HepG2 (cell line): ENCODE results near the gene TEX19. TPM values are rescaled to one million over a fixed set of nuclear protein-coding genes. Genes with fewer than 3 reads are reported as not detected.

Source experiments
- BCL6 ChIP-seq: IDR thresholded peaks from 2 replicates; pipeline ENCODE4 v1.6.1; 2016; ENCODE audit warnings: missing genetic modification reagents, missing compliant biosample characterization
- DRAP1 ChIP-seq: IDR thresholded peaks from 2 replicates; pipeline ENCODE4 v1.6.1; 2016; ENCODE audit warnings: missing genetic modification reagents, missing compliant biosample characterization
- ERF ChIP-seq: IDR thresholded peaks from 2 replicates; pipeline ENCODE4 v1.6.1; 2018; ENCODE audit warnings: missing biosample characterization, missing genetic modification reagents
- FOXP1 ChIP-seq, 2 experiments: fragments of 450-650 bp in 1 of 2; IDR thresholded peaks; 2 replicates each; pipeline ENCODE4 v1.6.1; 2017 to 2018; ENCODE audit warnings: antibody characterized with exemption in 1 of 2
- FOXP4 ChIP-seq: sonication (generic); formaldehyde crosslinking; IDR thresholded peaks from 2 replicates; pipeline ENCODE4 v1.4.0; 2020; ENCODE audit warnings: missing genetic modification reagents
- GATAD2A ChIP-seq: IDR thresholded peaks from 2 replicates; pipeline ENCODE4 v1.6.1; 2016
- HDAC2 ChIP-seq: sonication (generic); formaldehyde crosslinking; IDR thresholded peaks from 2 replicates; pipeline ENCODE4 v1.4.0; 2020; ENCODE audit warnings: missing genetic modification reagents
- HNRNPUL1 ChIP-seq: fragments of 200-400 bp; formaldehyde crosslinking; IDR thresholded peaks from 2 replicates; pipeline ENCODE4 v1.6.1; 2017; ENCODE audit warnings: low read depth, mild to moderate bottlenecking, low read length, moderate library complexity
- HOXA3 ChIP-seq: sonication (generic); formaldehyde crosslinking; IDR thresholded peaks from 2 replicates; pipeline ENCODE4 v1.5.0; 2020; ENCODE audit warnings: missing genetic modification reagents
- MZF1 ChIP-seq: sonication (generic); formaldehyde crosslinking; IDR thresholded peaks from 2 replicates; pipeline ENCODE4 v1.8.1; 2023; ENCODE audit warnings: mild to moderate bottlenecking, missing genetic modification reagents, borderline replicate concordance
- NR2F2 ChIP-seq: IDR thresholded peaks from 2 replicates; pipeline ENCODE4 v1.6.1; 2012; ENCODE audit warnings: low read depth, inconsistent platforms, borderline replicate concordance
- SMAD3 ChIP-seq: sonication (generic); formaldehyde crosslinking; IDR thresholded peaks from 2 replicates; pipeline ENCODE4 v1.4.0; 2020; ENCODE audit warnings: missing genetic modification reagents
- SMARCC2 ChIP-seq: fragments of 450-650 bp; IDR thresholded peaks from 2 replicates; pipeline ENCODE4 v1.6.1; 2017; ENCODE audit warnings: antibody characterized with exemption, mild to moderate bottlenecking
- SOX13 ChIP-seq, 3 experiments: fragments of 450-650 bp in 1 of 3; sonication (generic) in 1 of 3; formaldehyde crosslinking in 1 of 3; IDR thresholded peaks in 2 of 3; conservative IDR thresholded peaks in 1 of 3; 2 replicates each; pipeline versions ENCODE4 v1.5.0 to v1.6.1; 2016 to 2020; ENCODE audit warnings: antibody characterized with exemption in 1 of 3, mild to moderate bottlenecking in 1 of 3, missing compliant biosample characterization in 1 of 3, missing genetic modification reagents in 1 of 3, moderate library complexity in 1 of 3
- SP140L ChIP-seq: sonication (generic); formaldehyde crosslinking; IDR thresholded peaks from 2 replicates; pipeline ENCODE4 v1.4.0; 2020; ENCODE audit warnings: missing genetic modification reagents, borderline replicate concordance
- TFE3 ChIP-seq: IDR thresholded peaks from 2 replicates; pipeline ENCODE4 v1.6.1; 2016
- ZBTB33 ChIP-seq: sonication (generic); formaldehyde crosslinking; IDR thresholded peaks from 2 replicates; pipeline ENCODE4 v1.4.0; 2020; ENCODE audit warnings: missing genetic modification reagents
- ZEB1 ChIP-seq: IDR thresholded peaks from 2 replicates; pipeline ENCODE4 v1.6.1; 2012; ENCODE audit warnings: mild to moderate bottlenecking, low read depth, inconsistent platforms; ENCODE audit not compliant: insufficient replicate concordance
- ZFYVE20 ChIP-seq: sonication (generic); formaldehyde crosslinking; IDR thresholded peaks from 2 replicates; pipeline ENCODE4 v1.8.0; 2023; ENCODE audit warnings: low read depth, mild to moderate bottlenecking, moderate library complexity, missing genetic modification reagents, borderline replicate concordance
- ZNF136 ChIP-seq: sonication (generic); formaldehyde crosslinking; IDR thresholded peaks from 2 replicates; pipeline ENCODE4 v1.8.1; 2022; ENCODE audit warnings: low read depth, mild to moderate bottlenecking, moderate library complexity, missing genetic modification reagents
- ZNF160 ChIP-seq: sonication (generic); formaldehyde crosslinking; IDR thresholded peaks from 2 replicates; pipeline ENCODE4 v1.8.0; 2022; ENCODE audit warnings: mild to moderate bottlenecking, inconsistent platforms, missing genetic modification reagents
- ZNF331 ChIP-seq: sonication (generic); formaldehyde crosslinking; IDR thresholded peaks from 2 replicates; pipeline ENCODE4 v1.4.0; 2020; ENCODE audit warnings: missing genetic modification reagents
- ZNF556 ChIP-seq: sonication (generic); formaldehyde crosslinking; IDR thresholded peaks from 2 replicates; pipeline ENCODE4 v1.4.0; 2020; ENCODE audit warnings: mild to moderate bottlenecking, missing genetic modification reagents, borderline replicate concordance
- ZNF768 ChIP-seq: sonication (generic); formaldehyde crosslinking; IDR thresholded peaks from 2 replicates; pipeline ENCODE4 v1.4.0; 2020; ENCODE audit warnings: missing genetic modification reagents
- polyA plus RNA-seq, 8 experiments: library from polyadenylated mRNA; depleted of rRNA in 3 of 8; stranded (reverse) in 7 of 8; unstranded in 1 of 8; fragments of >200 nt; fragmentation: Illumina TruSeq in 4 of 8; extraction: Trizol in 4 of 8; gene quantifications; 2 replicates each; pipeline versions ENCODE4 v1.2.1 to v1.2.3, GENCODE V29; 2011 to 2016; ENCODE audit warnings: low read depth in 4 of 8, missing spikeins in 1 of 8, mixed read lengths in 1 of 8; ENCODE audit not compliant: insufficient read depth in 1 of 8
- total RNA-seq, 5 experiments: library from RNA; depleted of rRNA; stranded (reverse); fragments of >200 nt; fragmentation: Illumina TruSeq; extraction: Trizol; gene quantifications; 2 replicates each; pipeline ENCODE4 v1.2.3, GENCODE V29; 2016; ENCODE audit warnings: low read depth in 1 of 5

TEX19 gene
- total and polyA plus RNA-seq, 2 of the 13 experiments (the other 11 are each of a cell fraction or from before 2014, with no cell fraction given) = 1.3 to 6.0 TPM

GRCh38 chr17:82349287-82349701 lies 9.8 kb upstream of the TEX19 start (continued):
- TF ChIP-seq TFE3 (CRISPR knock-in tag) (0 out of 2 replicates have a peak, but pooled peaks have one; percentile 15), ZBTB33 (CRISPR knock-in tag) (peak; percentile 60; the same call in 1 of the 2 replicates), HNRNPUL1 (no peak), GATAD2A (CRISPR knock-in tag) (0 out of 2 replicates have a peak, but pooled peaks have one; percentile 22), HOXA3 (CRISPR knock-in tag) (peak; percentile 35; the same call in 1 of the 2 replicates), ZNF556 (CRISPR knock-in tag) (0 out of 2 replicates have a peak, but pooled peaks have one; percentile 60), ZEB1 (peak; percentile 80), MZF1 (CRISPR knock-in tag) (no peak), ZNF768 (CRISPR knock-in tag) (0 out of 2 replicates have a peak, but pooled peaks have one; percentile 9), DRAP1 (no peak), ZNF160 (CRISPR knock-in tag) (no peak), ZFYVE20 (CRISPR knock-in tag) (no peak), FOXP4 (CRISPR knock-in tag) (peak; percentile 39; the same call in 1 of the 2 replicates), SMAD3 (CRISPR knock-in tag) (0 out of 2 replicates have a peak, but pooled peaks have one; percentile 14), ERF (0 out of 2 replicates have a peak, but pooled peaks have one; percentile 39), BCL6 (CRISPR knock-in tag) (peak; percentile 35), ZNF331 (0 out of 2 replicates have a peak, but pooled peaks have one; percentile 20), HDAC2 (CRISPR knock-in tag) (0 out of 2 replicates have a peak, but pooled peaks have one; percentile 14), SMARCC2 (no peak), ZNF136 (CRISPR knock-in tag) (no peak), SOX13 (IDR thresholded peaks at IDR 0.05) (no peak), SOX13 (CRISPR knock-in tag; conservative IDR thresholded peaks at IDR 0.05 in 1 of 2, IDR thresholded peaks at IDR 0.05 in 1 of 2) (peak in 1 of 2 experiments; percentile 64; a peak in 1 of 4 replicates), FOXP1 (IDR thresholded peaks at IDR 0.05) (no peak), FOXP1 (CRISPR knock-in tag; IDR thresholded peaks at IDR 0.05) (0 out of 2 replicates have a peak, but pooled peaks have one; percentile 23), NR2F2 (no peak), SP140L (CRISPR knock-in tag) (no peak)
